GM19455 (cell line): ENCODE data around the gene ZNF219.
A peak's percentile ranks its signal among the peaks of the same experiment; 100 is the strongest.

Experiments
- ATAC-seq: cut with Tn5 transposase; IDR thresholded peaks from one replicate; pipeline ENCODE4 v1.9.1; 2021; ENCODE audit not compliant: unreplicated experiment

ZNF219 gene

GRCh38 chr14:21088687-21089086 is 9.8 kb downstream of the ZNF219 start:
- ATAC-seq: no peak

GRCh38 chr14:21087294-21088091 is 11.0 kb downstream of the ZNF219 start:
- no peak for ATAC-seq

GRCh38 chr14:21086908-21087293 is 11.6 kb downstream of the ZNF219 start:
- no peak for ATAC-seq

GRCh38 chr14:21084998-21085853 is 13.2 kb downstream of the ZNF219 start:
- no peak for ATAC-seq

GRCh38 chr14:21084396-21084795 is 14.1 kb downstream of the ZNF219 start:
- no peak for ATAC-seq

GRCh38 chr14:21083565-21084325 is 14.7 kb downstream of the ZNF219 start:
- no peak for ATAC-seq

- ATAC-seq: no peak
Measured at GRCh38 chr14:21081521-21082142, 16.8 kb downstream of the ZNF219 start.

- ATAC-seq: no peak
Measured at GRCh38 chr14:21078726-21079125, 19.7 kb downstream of the ZNF219 start.

- no peak for ATAC-seq
Measured at GRCh38 chr14:21078287-21078686, 20.2 kb downstream of the ZNF219 start.

GRCh38 chr14:21077672-21078071 is 20.8 kb downstream of the ZNF219 start:
- no peak for ATAC-seq

- ATAC-seq: no peak
Measured at GRCh38 chr14:21075719-21076437, 22.6 kb downstream of the ZNF219 start.

- ATAC-seq: no peak
Measured at GRCh38 chr14:21074398-21075272, 23.8 kb downstream of the ZNF219 start.

GRCh38 chr14:21073921-21074320 is 24.5 kb downstream of the ZNF219 start:
- ATAC-seq: no peak

- no peak for ATAC-seq
Measured at GRCh38 chr14:21072781-21073339, 25.6 kb downstream of the ZNF219 start.

GRCh38 chr14:21072031-21072473 is 26.4 kb downstream of the ZNF219 start:
- ATAC-seq: no peak

- ATAC-seq: peak; percentile 58
Measured at GRCh38 chr14:21071225-21072030, 27.0 kb downstream of the ZNF219 start.

GRCh38 chr14:21070610-21071224 is 27.7 kb downstream of the ZNF219 start:
- peak; percentile 22 for ATAC-seq
